GM12801 (cell line): ENCODE results near the gene TACC2.

ENCODE experiments used
- TF ChIP-seq, protein P1 (sequence below): IDR thresholded peaks from one replicate; pipeline ENCODE4 v1.5.1; 2011; ENCODE audit warnings: control low read depth; ENCODE audit not compliant: insufficient read length; ENCODE audit errors: extremely low read depth

Gene TACC2

DNA sequence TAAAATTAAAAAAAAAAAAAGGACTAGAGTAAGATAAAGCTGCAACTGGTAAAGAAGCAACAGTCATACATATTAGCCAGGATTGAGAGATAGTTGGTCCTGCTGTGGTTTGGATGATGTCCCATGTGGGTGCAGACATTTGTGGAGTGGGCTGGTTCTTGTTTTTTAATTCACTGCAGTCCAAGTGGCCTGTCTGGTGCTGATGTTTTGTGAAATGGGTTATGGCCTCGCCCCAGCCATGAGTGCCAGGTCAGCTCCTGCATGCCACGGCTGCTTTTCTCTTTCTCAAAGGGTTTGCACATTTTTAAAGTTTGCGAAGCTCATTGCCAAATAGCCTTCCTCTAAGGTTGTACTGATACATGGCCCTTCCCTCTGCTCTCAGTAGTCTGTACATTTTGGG is 268.1 kb downstream of the TACC2 start:
- TF ChIP-seq, protein P1, sequence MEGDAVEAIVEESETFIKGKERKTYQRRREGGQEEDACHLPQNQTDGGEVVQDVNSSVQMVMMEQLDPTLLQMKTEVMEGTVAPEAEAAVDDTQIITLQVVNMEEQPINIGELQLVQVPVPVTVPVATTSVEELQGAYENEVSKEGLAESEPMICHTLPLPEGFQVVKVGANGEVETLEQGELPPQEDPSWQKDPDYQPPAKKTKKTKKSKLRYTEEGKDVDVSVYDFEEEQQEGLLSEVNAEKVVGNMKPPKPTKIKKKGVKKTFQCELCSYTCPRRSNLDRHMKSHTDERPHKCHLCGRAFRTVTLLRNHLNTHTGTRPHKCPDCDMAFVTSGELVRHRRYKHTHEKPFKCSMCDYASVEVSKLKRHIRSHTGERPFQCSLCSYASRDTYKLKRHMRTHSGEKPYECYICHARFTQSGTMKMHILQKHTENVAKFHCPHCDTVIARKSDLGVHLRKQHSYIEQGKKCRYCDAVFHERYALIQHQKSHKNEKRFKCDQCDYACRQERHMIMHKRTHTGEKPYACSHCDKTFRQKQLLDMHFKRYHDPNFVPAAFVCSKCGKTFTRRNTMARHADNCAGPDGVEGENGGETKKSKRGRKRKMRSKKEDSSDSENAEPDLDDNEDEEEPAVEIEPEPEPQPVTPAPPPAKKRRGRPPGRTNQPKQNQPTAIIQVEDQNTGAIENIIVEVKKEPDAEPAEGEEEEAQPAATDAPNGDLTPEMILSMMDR = no peak

DNA sequence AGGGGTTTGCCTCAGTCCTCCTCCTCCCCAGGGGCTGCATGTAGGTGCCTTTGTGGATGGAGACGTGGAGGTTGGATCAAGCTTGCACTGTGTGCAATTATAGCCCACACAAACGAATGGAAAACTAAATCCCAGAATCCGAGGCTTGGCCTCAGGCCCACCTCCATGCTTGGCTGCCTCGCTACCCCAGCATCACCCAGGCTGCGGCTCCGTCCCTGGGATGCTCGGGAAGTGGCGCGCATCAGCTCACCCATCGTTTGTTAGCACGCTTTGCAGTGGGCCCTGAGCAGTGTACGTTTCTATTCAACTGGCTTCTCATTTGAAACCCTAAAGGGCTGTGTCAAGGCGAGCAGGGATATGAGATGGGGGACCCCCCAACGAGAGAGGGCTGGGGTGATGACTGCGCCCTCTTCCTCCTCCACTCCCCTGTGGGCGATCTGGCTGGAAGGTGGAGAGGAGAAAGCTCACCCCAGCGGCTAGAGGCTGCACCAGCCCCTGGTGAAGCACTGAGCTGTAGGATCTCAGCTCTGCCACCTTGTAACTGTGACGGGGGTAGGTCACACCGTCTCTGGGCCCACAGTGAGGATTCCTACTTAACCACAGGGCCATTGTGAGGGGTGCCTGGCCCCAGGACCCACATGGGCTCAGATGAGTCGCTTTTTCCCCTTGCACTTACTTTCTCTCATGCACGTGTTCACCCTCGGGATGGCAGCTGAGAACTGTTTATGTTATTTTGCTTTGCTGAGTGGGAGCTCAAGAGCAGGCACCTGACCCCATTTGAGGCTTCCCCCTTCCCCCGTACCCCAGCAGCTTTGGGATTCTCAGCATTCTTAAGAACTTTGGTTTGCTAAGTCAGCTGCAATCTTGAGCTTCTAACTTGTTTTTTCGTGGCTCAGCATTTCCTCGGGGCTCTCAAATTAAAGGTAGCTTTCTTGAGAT is 269.4 kb downstream of the TACC2 start:
- TF ChIP-seq, protein P1 = no peak

DNA sequence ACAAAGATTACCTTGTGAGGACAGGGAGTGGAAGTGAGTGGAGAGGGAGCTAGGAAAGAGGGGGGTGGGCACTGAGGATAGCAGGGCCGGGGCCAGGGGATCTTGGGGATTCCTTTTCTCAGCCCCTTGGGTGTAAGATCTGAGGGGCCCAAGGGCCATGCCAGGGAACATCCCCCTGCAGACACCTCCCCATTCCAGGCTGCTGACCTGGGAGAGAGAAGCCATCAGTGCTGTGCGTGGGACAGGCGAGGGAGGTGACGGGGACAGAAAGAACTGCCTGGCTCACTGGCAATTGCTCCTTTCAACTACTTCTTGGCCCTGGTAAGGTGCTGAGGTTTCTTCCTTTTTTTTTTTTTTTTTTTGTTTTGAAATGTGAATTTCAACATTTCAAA is 270.1 kb downstream of the TACC2 start:
- TF ChIP-seq, protein P1 = no peak

DNA sequence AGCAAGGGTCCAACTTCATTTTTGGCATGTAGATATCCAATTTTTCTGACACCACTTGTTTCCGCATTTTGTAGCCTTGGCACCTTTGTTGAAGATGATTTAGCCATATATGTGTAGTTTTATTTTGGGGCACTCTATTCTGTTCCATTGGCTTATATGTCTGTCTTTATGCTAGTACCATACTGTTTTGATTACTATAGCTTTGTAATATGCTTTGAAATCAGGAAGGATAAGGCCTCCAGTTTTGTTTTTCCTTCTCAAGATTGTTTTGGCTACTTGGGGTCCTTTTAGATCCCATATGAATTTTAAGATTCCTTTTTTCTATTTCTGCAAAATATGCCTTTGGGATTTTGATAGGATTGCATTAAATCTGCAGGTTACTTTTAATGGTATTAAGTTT is 272.6 kb downstream of the TACC2 start:
- TF ChIP-seq, protein P1 = no peak

DNA sequence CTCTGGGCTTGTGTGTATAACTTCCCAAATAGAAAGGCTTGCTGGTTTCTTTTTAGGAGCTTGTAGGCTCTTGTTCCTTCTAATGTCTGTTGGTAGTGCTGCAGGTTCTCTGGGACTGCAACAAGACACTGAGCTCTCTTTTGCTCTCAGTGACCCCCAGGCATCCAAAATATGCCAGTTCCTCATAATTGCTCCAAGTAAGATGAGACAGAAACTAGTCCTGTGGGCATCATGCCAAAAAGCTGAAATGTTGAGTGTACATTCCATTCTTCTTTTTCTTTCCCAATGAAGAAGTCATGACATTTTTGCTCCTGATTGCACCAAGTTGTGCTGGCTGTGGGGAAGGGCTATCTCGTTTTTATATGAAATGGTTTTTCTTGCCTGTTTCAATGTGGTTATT is 275.0 kb downstream of the TACC2 start:
- TF ChIP-seq, protein P1 = no peak

DNA sequence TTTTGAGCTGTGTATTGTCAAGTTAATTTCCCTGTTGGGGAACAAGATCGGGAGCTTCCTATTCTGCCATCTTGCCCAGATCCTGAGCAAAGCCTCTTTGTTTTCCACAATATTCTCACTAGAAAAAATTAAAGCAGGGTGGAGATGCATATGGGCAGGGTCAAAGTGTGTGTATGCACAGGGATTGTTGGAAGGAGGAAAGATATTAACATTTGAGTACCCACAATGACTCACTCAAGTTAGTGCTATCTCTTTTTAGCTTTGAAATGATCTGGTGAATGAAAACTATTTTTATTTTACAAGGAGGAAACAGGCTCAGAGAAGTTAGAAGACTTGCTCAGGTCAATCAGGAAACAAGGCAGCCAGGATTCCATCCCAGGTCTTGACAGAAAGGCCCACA is 275.5 kb downstream of the TACC2 start:
- TF ChIP-seq, protein P1 = no peak

DNA sequence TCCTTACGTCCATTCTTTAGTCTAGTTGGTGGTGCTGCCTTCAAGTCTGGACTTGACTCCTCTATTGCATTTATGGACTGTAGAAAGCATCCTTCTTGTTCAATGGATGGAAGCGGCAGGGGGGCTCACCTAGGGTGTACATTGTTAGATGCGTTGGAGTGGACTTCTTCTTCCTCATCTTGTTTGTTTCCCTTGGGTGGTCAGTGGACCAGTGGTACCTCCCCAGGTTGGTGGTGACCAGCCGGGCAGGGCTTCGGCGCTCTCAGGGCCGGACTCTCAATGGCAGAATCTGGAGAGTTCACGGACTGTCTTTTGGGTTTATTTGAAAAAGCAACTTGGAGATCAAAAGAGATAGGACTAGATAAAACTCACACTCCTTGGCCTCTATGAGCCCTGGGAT is 276.0 kb downstream of the TACC2 start:
- TF ChIP-seq, protein P1 = no peak
